IMR-90 (cell line): Measurements from ENCODE around the gene ACAD11. TPM values are rescaled to one million over a fixed set of nuclear protein-coding genes. Genes with fewer than 3 reads are reported as not detected.

Source experiments
- ATAC-seq: fragments of 200-7000 bp; cut with Tn5 transposase; 2 replicates; pipeline ENCODE4 v1.9.1; 2020; ENCODE audit warnings: low read depth, mild to moderate bottlenecking, moderate library complexity
- BruUV-seq: library from RNA; stranded (reverse); fragments of 400-500 nt; replicated peaks from 2 replicates; lab custom pipeline; 2021; lab: Mats Ljungman, UMichigan
- CTCF ChIA-PET: fragments of 300-600 bp; formaldehyde crosslinking; extraction: SDS; loops from one replicate; lab custom pipeline; 2021; ENCODE audit warnings: antibody characterized with exemption; lab: Yijun Ruan, JAX
- POLR2A ChIA-PET: fragments of 300-600 bp; sonication (Branson Sonifier 250); formaldehyde crosslinking; loops from one replicate; lab custom pipeline; 2022; ENCODE audit warnings: antibody characterized with exemption; ENCODE audit not compliant: unreplicated experiment; lab: Charles Lee
- DNase-seq: peaks from one replicate; pipeline ENCODE4 v3.0.0; 2013
- H2AFZ ChIP-seq: replicated peaks from 2 replicates; pipeline ENCODE3; 2013; ENCODE audit warnings: low read length, mild to moderate bottlenecking; ENCODE audit not compliant: poor library complexity
- H2AK5ac ChIP-seq: 2 replicates; pipeline ENCODE4 v1.6.1; 2013; ENCODE audit warnings: low read depth, low read length, inconsistent platforms
- H2AK9ac ChIP-seq: replicated peaks from 2 replicates; pipeline ENCODE3; 2013; ENCODE audit warnings: mild to moderate bottlenecking, low read depth, low read length, moderate library complexity; ENCODE audit not compliant: poor library complexity
- H2BK120ac ChIP-seq: 2 replicates; pipeline ENCODE4 v1.6.1; 2013; ENCODE audit warnings: low read depth, low read length, inconsistent platforms
- H2BK15ac ChIP-seq: 3 replicates; pipeline ENCODE4 v1.6.1; 2013; ENCODE audit warnings: low read depth, low read length, inconsistent platforms
- H2BK20ac ChIP-seq: 2 replicates; pipeline ENCODE4 v1.6.1; 2013; ENCODE audit warnings: low read depth, mild to moderate bottlenecking, inconsistent platforms, low read length, moderate library complexity
- H2BK5ac ChIP-seq: 2 replicates; pipeline ENCODE4 v1.6.1; 2013; ENCODE audit warnings: mild to moderate bottlenecking, low read depth, low read length, inconsistent platforms; ENCODE audit not compliant: poor library complexity, severe bottlenecking
- H3K14ac ChIP-seq: replicated peaks from 2 replicates; pipeline ENCODE4 v1.6.1; 2013; ENCODE audit warnings: low read depth, low read length, inconsistent platforms
- H3K18ac ChIP-seq: 2 replicates; pipeline ENCODE4 v1.6.1; 2013; ENCODE audit warnings: low read depth, low read length, control low read depth
- H3K23ac ChIP-seq: 2 replicates; pipeline ENCODE4 v1.6.1; 2013; ENCODE audit warnings: low read depth, low read length, inconsistent platforms
- H3K27ac ChIP-seq: 2 replicates; pipeline ENCODE4 v1.5.1; 2013; ENCODE audit warnings: mild to moderate bottlenecking, control low read depth, low read length; ENCODE audit not compliant: insufficient read depth
- H3K27me3 ChIP-seq: 2 replicates; pipeline ENCODE4 v1.6.1; 2013; ENCODE audit warnings: low read length; ENCODE audit not compliant: control insufficient read depth, insufficient read depth
- H3K36me3 ChIP-seq: 2 replicates; pipeline ENCODE4 v1.6.1; 2013; ENCODE audit warnings: low read length, mixed read lengths; ENCODE audit not compliant: control insufficient read depth, insufficient read depth
- H3K4ac ChIP-seq: 2 replicates; pipeline ENCODE4 v1.6.1; 2013; ENCODE audit warnings: low read depth, low read length, inconsistent platforms
- H3K4me1 ChIP-seq: 2 replicates; pipeline ENCODE4 v1.6.1; 2013; ENCODE audit warnings: low read length, mixed read lengths; ENCODE audit not compliant: control insufficient read depth, insufficient read depth
- H3K4me2 ChIP-seq: 2 replicates; pipeline ENCODE4 v1.6.1; 2013; ENCODE audit warnings: low read depth, mild to moderate bottlenecking, control low read depth, low read length, moderate library complexity
- H3K4me3 ChIP-seq: 2 replicates; pipeline ENCODE4 v1.5.1; 2013; ENCODE audit warnings: low read depth, mild to moderate bottlenecking, control low read depth, low read length, moderate library complexity; ENCODE audit not compliant: insufficient read depth
- H3K56ac ChIP-seq: 2 replicates; pipeline ENCODE4 v1.6.1; 2013; ENCODE audit warnings: low read length, inconsistent platforms; ENCODE audit not compliant: insufficient read depth; ENCODE audit errors: extremely low read depth
- H3K79me1 ChIP-seq, 2 experiments: 2 replicates each; pipeline ENCODE4 v1.6.1; 2013; ENCODE audit warnings: low read length in 2 of 2, inconsistent platforms in 1 of 2, low read depth in 1 of 2
- H3K9ac ChIP-seq: 2 replicates; pipeline ENCODE4 v1.6.1; 2013; ENCODE audit warnings: low read depth, low read length, control low read depth
- H3K9me1 ChIP-seq: 2 replicates; pipeline ENCODE4 v1.6.1; 2013; ENCODE audit warnings: low read length, inconsistent platforms; ENCODE audit not compliant: insufficient read depth
- H3K9me3 ChIP-seq: 2 replicates; pipeline ENCODE4 v1.6.1; 2013; ENCODE audit warnings: low read length; ENCODE audit not compliant: control insufficient read depth, insufficient read depth
- H4K20me1 ChIP-seq: 2 replicates; pipeline ENCODE4 v1.6.1; 2013; ENCODE audit warnings: low read length, inconsistent platforms; ENCODE audit not compliant: insufficient read depth
- H4K5ac ChIP-seq: 2 replicates; pipeline ENCODE4 v1.6.1; 2013; ENCODE audit warnings: mild to moderate bottlenecking, low read depth, low read length, control low read depth
- H4K8ac ChIP-seq, 2 experiments: 2 replicates each; pipeline ENCODE4 v1.6.1; 2013; ENCODE audit warnings: low read depth in 2 of 2, low read length in 2 of 2, control low read depth in 1 of 2, inconsistent platforms in 1 of 2
- H4K91ac ChIP-seq: 2 replicates; pipeline ENCODE4 v1.6.1; 2013; ENCODE audit warnings: low read depth, low read length, inconsistent platforms; ENCODE audit not compliant: insufficient read depth
- BHLHE40 ChIP-seq: fragments of 150-350 bp; IDR thresholded peaks from 2 replicates; pipeline ENCODE4 v1.6.1; 2016; ENCODE audit warnings: mild to moderate bottlenecking, low read depth, low read length
- CEBPB ChIP-seq: IDR thresholded peaks from 2 replicates; pipeline ENCODE4 v1.6.1; 2012; ENCODE audit warnings: low read depth, low read length, improper control_type of control experiment
- CHD1 ChIP-seq: IDR thresholded peaks from 2 replicates; pipeline ENCODE4 v1.6.1; 2012; ENCODE audit warnings: low read depth, low read length, improper control_type of control experiment
- ELK1 ChIP-seq: fragments of 150-350 bp; IDR thresholded peaks from 2 replicates; pipeline ENCODE4 v1.6.1; 2016; ENCODE audit warnings: low read depth, mild to moderate bottlenecking, low read length, moderate library complexity, borderline replicate concordance
- FOS ChIP-seq: fragments of 150-350 bp; IDR thresholded peaks from 2 replicates; pipeline ENCODE4 v1.6.1; 2016; ENCODE audit warnings: low read depth, low read length
- MAFK ChIP-seq: IDR thresholded peaks from 2 replicates; pipeline ENCODE4 v1.6.1; 2012; ENCODE audit warnings: low read depth, low read length, improper control_type of control experiment
- MAZ ChIP-seq: IDR thresholded peaks from 2 replicates; pipeline ENCODE4 v1.6.1; 2012; ENCODE audit warnings: low read depth, mild to moderate bottlenecking, low read length, improper control_type of control experiment, moderate library complexity, borderline replicate concordance
- MXI1 ChIP-seq: IDR thresholded peaks from 2 replicates; pipeline ENCODE4 v1.6.1; 2012; ENCODE audit warnings: low read depth, mild to moderate bottlenecking, low read length, moderate library complexity, borderline replicate concordance
- NFE2L2 ChIP-seq: fragments of 150-350 bp; IDR thresholded peaks from 2 replicates; pipeline ENCODE4 v1.6.1; 2016; ENCODE audit warnings: low read depth, mild to moderate bottlenecking, low read length
- RAD21 ChIP-seq: IDR thresholded peaks from 2 replicates; pipeline ENCODE4 v1.6.1; 2012; ENCODE audit warnings: low read length, improper control_type of control experiment
- RCOR1 ChIP-seq: IDR thresholded peaks from 2 replicates; pipeline ENCODE4 v1.6.1; 2012; ENCODE audit warnings: mild to moderate bottlenecking, low read length, improper control_type of control experiment; ENCODE audit not compliant: insufficient replicate concordance
- RFX5 ChIP-seq: IDR thresholded peaks from 2 replicates; pipeline ENCODE4 v1.8.0; 2012; ENCODE audit warnings: low read depth, mild to moderate bottlenecking, low read length, moderate library complexity
- SMC3 ChIP-seq: fragments of 150-350 bp; IDR thresholded peaks from 2 replicates; pipeline ENCODE4 v1.6.1; 2016; ENCODE audit warnings: low read depth, mild to moderate bottlenecking, antibody characterized with exemption, low read length, moderate library complexity
- USF2 ChIP-seq: fragments of 150-350 bp; IDR thresholded peaks from 2 replicates; pipeline ENCODE4 v1.6.1; 2017; ENCODE audit warnings: mild to moderate bottlenecking, antibody characterized with exemption, low read length, low read depth
- WGBS, 2 experiments: methylation state at CpG; one replicate each; pipeline versions ENCODE4 v1.1.5 to v1.1.7; 2013; ENCODE audit warnings: missing lambda C conversion rate in 2 of 2; ENCODE audit not compliant: insufficient read length in 1 of 2; ENCODE audit errors: extremely low coverage in 2 of 2; 5-methylcytosine and 5-hydroxymethylcytosine counted together
- dilution Hi-C: fragments of 300-500 bp; cut with HindIII; formaldehyde crosslinking; loops from one replicate; pipeline ENCODE4 v1.14.3; 2018; ENCODE audit warnings: low sequenced_read_pairs; ENCODE audit not compliant: unreplicated experiment
- in situ Hi-C: fragments of 300-500 bp; cut with MboI; formaldehyde crosslinking; loops from 3 replicates; pipeline ENCODE4 v1.14.3; 2019; ENCODE audit warnings: low sequenced_read_pairs, inconsistent platforms, mixed read lengths
- intact Hi-C: fragments of 100-400 bp; cut with micrococcal nuclease; formaldehyde crosslinking; loops from 2 replicates; pipeline ENCODE4 v1.10.0; 2022
- polyA plus RNA-seq, 3 experiments: library from polyadenylated mRNA; depleted of rRNA; stranded (reverse); fragments of >200 nt; gene quantifications; 2 replicates each; pipeline ENCODE4 v1.2.3, GENCODE V29; 2012; ENCODE audit warnings: low replicate concordance in 1 of 3
- total RNA-seq: library from RNA; depleted of rRNA; stranded (reverse); fragments of >200 nt; gene quantifications from 2 replicates; pipeline ENCODE4 v1.2.3, GENCODE V29; 2012

Gene ACAD11
- total and polyA plus RNA-seq, 2 of the 4 experiments (the other 2 are of a cell fraction): 16.0 to 18.8 TPM

GRCh38 chr3:132605374-132605792 is 54.2 kb downstream of the ACAD11 start:
- Histone ChIP-seq H4K8ac (peak overlapping the region; percentile 57 to 85), H3K18ac (peak overlapping the region; percentile 95; the same call in 1 of the 2 replicates), H3K23ac (peak overlapping the region; percentile 19; the same call in 1 of the 2 replicates), H3K9me1 (peaks cover 6% of the 10 kb centered on the region; the same call in 1 of the 2 replicates), H2BK5ac (peak overlapping the region; percentile 95), H2BK20ac (peak overlapping the region; percentile 15; the same call in 1 of the 2 replicates), H3K4me3 (no peak overlapping the region), H3K14ac (peak overlapping the region; percentile 69), H2AK9ac (no peak overlapping the region), H3K27ac (peak overlapping the region; percentile 51), H4K20me1 (no peaks in the 10 kb centered on the region), H3K79me1 (peaks cover 0 to 9% of the 10 kb centered on the region in 2 experiments; a peak in 1 of 4 replicates), H2BK15ac (peak overlapping the region; percentile 32; the same call in 1 of the 3 replicates), H2AFZ (no peak overlapping the region), H3K4ac (peak overlapping the region; percentile 71; the same call in 1 of the 2 replicates), H3K36me3 (peaks cover 4% of the 10 kb centered on the region; the same call in 1 of the 2 replicates), H3K9me3 (no peaks in the 10 kb centered on the region), H4K5ac (peak overlapping the region; percentile 88; the same call in 1 of the 2 replicates), H2BK120ac (peak overlapping the region; percentile 74), H3K4me1 (peaks cover 15% of the 10 kb centered on the region), H3K9ac (no peak overlapping the region), H3K56ac (peak overlapping the region; percentile 81; the same call in 1 of the 2 replicates), H4K91ac (peak overlapping the region; percentile 69), H3K27me3 (no peaks in the 10 kb centered on the region), H2AK5ac (peak overlapping the region; percentile 33; the same call in 1 of the 2 replicates), H3K4me2 (peak overlapping the region; percentile 60; the same call in 1 of the 2 replicates)
- intact Hi-C loops: loop anchor here (2.0 kb wide), 1 partner anchor 31 kb away; no protein-coding TSS in a partner anchor
- in situ Hi-C loops: no loop called here
- ChIA-PET POLR2A (no interaction called here), CTCF (no interaction called here)
- dilution Hi-C loops: no loop called here
- TF ChIP-seq CEBPB (no peak), MAFK (no peak), MAZ (no peak), CHD1 (no peak), MXI1 (no peak), BHLHE40 (no peak), NFE2L2 (no peak), RFX5 (no peak), FOS (no peak), RCOR1 (no peak), ELK1 (no peak), RAD21 (no peak), USF2 (no peak), SMC3 (no peak)
- 100% methylated on average over 1 of the region's 2 CpGs; no CpG with 5 or more reads in 1 of the 2 experiments for WGBS, 2 experiments
- ATAC-seq: peak; percentile 45
- DNase-seq: peak; percentile 23
- no TSS peak for BruUV-seq
